ENCODE results near the gene RASGRF1.

Gene RASGRF1

DNA sequence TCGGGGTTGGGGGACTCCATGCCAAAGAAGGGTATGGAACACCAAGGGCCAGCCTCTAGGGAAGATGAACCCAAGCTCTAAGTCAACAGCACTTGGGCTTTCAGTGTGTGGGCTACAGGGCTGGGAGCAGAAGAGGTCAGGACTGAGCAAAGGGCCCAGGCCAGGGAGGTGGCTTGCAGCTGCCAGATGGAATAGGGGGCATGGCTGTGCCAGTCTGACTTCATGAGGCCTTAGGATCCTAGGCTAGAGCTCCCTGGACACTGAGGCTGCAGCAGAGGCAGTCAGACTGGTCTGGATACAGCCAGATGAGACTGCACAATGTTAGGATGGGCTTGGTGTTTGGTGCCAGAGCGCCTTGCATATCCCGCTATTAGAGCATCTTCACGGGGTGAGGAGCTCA is 3.8 kb downstream of the RASGRF1 start:
- H2AK5ac ChIP-seq (ENCODE audit: low read length, severe bottlenecking), result no peak overlapping the region
- H2BK12ac ChIP-seq (ENCODE audit: low read length in 2 of 2), result no peak overlapping the region
- no peak overlapping the region for H3K4me2 ChIP-seq (ENCODE audit: low read length, poor library complexity, severe bottlenecking)
- no peak overlapping the region for H2BK120ac ChIP-seq (ENCODE audit: low read depth, low read length)
- no peaks in the 10 kb centered on the region for H3K9me3 ChIP-seq (ENCODE audit: control insufficient read depth, low read length)
- H3K9ac ChIP-seq (ENCODE audit: low read length), result no peak overlapping the region
- H3K79me1 ChIP-seq (replicated peaks; ENCODE audit: low read length, poor library complexity, severe bottlenecking), result no peaks in the 10 kb centered on the region
- H2BK15ac ChIP-seq (ENCODE audit: low read depth, poor library complexity, severe bottlenecking), result no peak overlapping the region
- H3K27ac ChIP-seq (ENCODE audit: low read length, poor library complexity, severe bottlenecking), result no peak overlapping the region
- no peak overlapping the region for H2AFZ ChIP-seq (ENCODE audit: low read depth, low read length)
- H3K14ac ChIP-seq (ENCODE audit: low read length in 2 of 2), result no peak overlapping the region
- peaks cover 22% of the 10 kb centered on the region for H3K4me1 ChIP-seq (ENCODE audit: control insufficient read depth, insufficient read depth, low read depth, low read length)
- H2BK5ac ChIP-seq (ENCODE audit: low read depth, low read length, poor library complexity, severe bottlenecking), result no peak overlapping the region
- no peak overlapping the region for H3K4ac ChIP-seq (ENCODE audit: low read depth in 1 of 2, low read length in 2 of 2)
- peaks cover 99 to 100% of the 10 kb centered on the region in 2 experiments for H3K27me3 ChIP-seq (ENCODE audit: control insufficient read depth in 1 of 2, insufficient read depth in 1 of 2, low read length in 2 of 2)
- no peak overlapping the region for H3K4me3 ChIP-seq (ENCODE audit: insufficient read depth in 1 of 2, low read depth in 1 of 2, low read length in 2 of 2)
- no peak for DNase-seq
- H4K8ac ChIP-seq (ENCODE audit: low read length), result no peak overlapping the region
- WGBS, result 84% methylated on average over 4 of the region's 4 CpGs
- no peak overlapping the region for H3K18ac ChIP-seq (ENCODE audit: low read depth in 1 of 2, low read length in 2 of 2)
- H4K91ac ChIP-seq (ENCODE audit: low read length), result no peak overlapping the region
- H3K36me3 ChIP-seq (ENCODE audit: control insufficient read depth in 1 of 2, insufficient read depth in 2 of 2, low read depth in 1 of 2, low read length in 2 of 2), result no peaks in the 10 kb centered on the region
- no peak overlapping the region for H3K23ac ChIP-seq (ENCODE audit: low read length in 2 of 2)

DNA sequence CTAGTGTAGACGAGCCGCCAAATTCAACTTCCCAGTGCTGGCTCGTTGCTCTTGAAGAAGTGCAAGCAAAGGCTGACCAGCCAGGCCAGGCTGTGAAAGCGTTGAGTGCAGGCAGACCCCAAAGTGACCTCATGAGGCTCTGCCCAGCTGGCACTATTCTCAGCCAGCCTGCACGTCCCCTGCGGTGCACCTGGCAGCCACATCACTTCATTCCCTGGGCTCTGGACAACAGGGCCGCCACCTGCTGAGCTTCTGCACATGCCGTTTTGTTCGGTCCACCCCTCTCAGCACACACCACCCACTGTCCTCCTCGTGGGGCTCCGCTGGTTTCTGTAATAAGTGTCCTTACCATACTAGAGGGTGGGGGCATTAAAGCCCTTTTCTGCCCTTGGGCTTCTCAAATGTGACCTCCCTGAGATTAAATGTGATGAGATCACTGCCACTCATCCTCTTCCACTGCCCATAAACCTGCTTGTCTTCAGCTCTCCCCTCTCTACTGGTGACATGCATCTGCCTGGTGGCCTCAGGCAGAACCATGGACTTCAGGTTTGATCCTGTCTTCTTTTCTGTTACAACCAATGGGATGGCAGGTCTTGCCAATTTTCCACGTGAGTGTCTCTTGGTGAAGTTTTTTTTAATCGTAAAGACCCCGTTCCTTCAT is 6.1 kb downstream of the RASGRF1 start:
- no peak overlapping the region for H4K91ac ChIP-seq (ENCODE audit: low read length)
- H3K9ac ChIP-seq (ENCODE audit: low read length), result no peak overlapping the region
- no peak overlapping the region for H2AFZ ChIP-seq (ENCODE audit: low read depth, low read length)
- no peak overlapping the region for H2BK5ac ChIP-seq (ENCODE audit: low read depth, low read length, poor library complexity, severe bottlenecking)
- H3K4me1 ChIP-seq (ENCODE audit: control insufficient read depth, insufficient read depth, low read depth, low read length), result peaks cover 3% of the 10 kb centered on the region
- H3K18ac ChIP-seq (ENCODE audit: low read depth in 1 of 2, low read length in 2 of 2), result no peak overlapping the region
- H3K4me2 ChIP-seq (ENCODE audit: low read length, poor library complexity, severe bottlenecking), result no peak overlapping the region
- no peak overlapping the region for H4K8ac ChIP-seq (ENCODE audit: low read length)
- no peaks in the 10 kb centered on the region for H3K36me3 ChIP-seq (ENCODE audit: control insufficient read depth in 1 of 2, insufficient read depth in 2 of 2, low read depth in 1 of 2, low read length in 2 of 2)
- H3K79me1 ChIP-seq (replicated peaks; ENCODE audit: low read length, poor library complexity, severe bottlenecking), result no peaks in the 10 kb centered on the region
- H2AK5ac ChIP-seq (ENCODE audit: low read length, severe bottlenecking), result no peak overlapping the region
- no peak overlapping the region for H3K4me3 ChIP-seq (ENCODE audit: insufficient read depth in 1 of 2, low read depth in 1 of 2, low read length in 2 of 2)
- H3K23ac ChIP-seq (ENCODE audit: low read length in 2 of 2), result no peak overlapping the region
- H3K4ac ChIP-seq (ENCODE audit: low read depth in 1 of 2, low read length in 2 of 2), result no peak overlapping the region
- H3K14ac ChIP-seq (ENCODE audit: low read length in 2 of 2), result no peak overlapping the region
- DNase-seq, result no peak
- peaks cover 81 to 85% of the 10 kb centered on the region in 2 experiments for H3K27me3 ChIP-seq (ENCODE audit: control insufficient read depth in 1 of 2, insufficient read depth in 1 of 2, low read length in 2 of 2)
- H3K9me3 ChIP-seq (ENCODE audit: control insufficient read depth, low read length), result no peaks in the 10 kb centered on the region
- no peak overlapping the region for H3K27ac ChIP-seq (ENCODE audit: low read length, poor library complexity, severe bottlenecking)
- 70% methylated on average over 12 of the region's 14 CpGs for WGBS
- no peak overlapping the region for H2BK12ac ChIP-seq (ENCODE audit: low read length in 2 of 2)
- H2BK15ac ChIP-seq (ENCODE audit: low read depth, poor library complexity, severe bottlenecking), result no peak overlapping the region
- H2BK120ac ChIP-seq (ENCODE audit: low read depth, low read length), result no peak overlapping the region

DNA sequence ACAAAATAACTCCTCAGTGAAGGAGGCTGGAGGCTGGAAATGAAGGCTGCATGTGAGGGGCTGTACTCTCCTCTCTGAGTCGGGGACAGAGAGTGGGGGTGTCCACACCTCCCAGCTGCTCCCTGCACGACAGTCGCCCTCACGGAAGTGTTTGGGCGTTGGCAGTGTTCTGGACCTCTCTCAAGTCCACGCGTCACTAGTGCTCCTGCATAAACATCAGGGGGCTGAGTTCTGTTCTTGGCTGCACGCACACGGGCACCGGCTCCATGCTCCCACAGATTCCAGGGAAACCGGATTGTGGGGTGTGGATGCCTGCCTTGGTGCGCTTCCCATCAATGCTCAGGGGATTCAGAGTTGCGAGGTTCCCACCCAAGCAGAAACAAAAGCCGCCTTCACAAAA is 7.4 kb downstream of the RASGRF1 start:
- no peak for DNase-seq
- no peak overlapping the region for H3K18ac ChIP-seq (ENCODE audit: low read depth in 1 of 2, low read length in 2 of 2)
- H3K4ac ChIP-seq (ENCODE audit: low read depth in 1 of 2, low read length in 2 of 2), result no peak overlapping the region
- H3K79me1 ChIP-seq (replicated peaks; ENCODE audit: low read length, poor library complexity, severe bottlenecking), result no peaks in the 10 kb centered on the region
- H3K4me3 ChIP-seq (ENCODE audit: insufficient read depth in 1 of 2, low read depth in 1 of 2, low read length in 2 of 2), result no peak overlapping the region
- no peaks in the 10 kb centered on the region for H3K36me3 ChIP-seq (ENCODE audit: control insufficient read depth in 1 of 2, insufficient read depth in 2 of 2, low read depth in 1 of 2, low read length in 2 of 2)
- no peak overlapping the region for H3K14ac ChIP-seq (ENCODE audit: low read length in 2 of 2)
- no peak overlapping the region for H4K8ac ChIP-seq (ENCODE audit: low read length)
- no peak overlapping the region for H2BK12ac ChIP-seq (ENCODE audit: low read length in 2 of 2)
- 80% methylated on average over 13 of the region's 14 CpGs for WGBS
- peaks cover 68 to 73% of the 10 kb centered on the region in 2 experiments for H3K27me3 ChIP-seq (ENCODE audit: control insufficient read depth in 1 of 2, insufficient read depth in 1 of 2, low read length in 2 of 2)
- no peak overlapping the region for H3K23ac ChIP-seq (ENCODE audit: low read length in 2 of 2)
- no peak overlapping the region for H3K9ac ChIP-seq (ENCODE audit: low read length)
- no peak overlapping the region for H3K4me2 ChIP-seq (ENCODE audit: low read length, poor library complexity, severe bottlenecking)
- H3K27ac ChIP-seq (ENCODE audit: low read length, poor library complexity, severe bottlenecking), result no peak overlapping the region
- no peak overlapping the region for H2BK120ac ChIP-seq (ENCODE audit: low read depth, low read length)
- no peak overlapping the region for H4K91ac ChIP-seq (ENCODE audit: low read length)
- H2AFZ ChIP-seq (ENCODE audit: low read depth, low read length), result no peak overlapping the region
- H2BK5ac ChIP-seq (ENCODE audit: low read depth, low read length, poor library complexity, severe bottlenecking), result no peak overlapping the region
- no peak overlapping the region for H2AK5ac ChIP-seq (ENCODE audit: low read length, severe bottlenecking)
- H3K9me3 ChIP-seq (ENCODE audit: control insufficient read depth, low read length), result no peaks in the 10 kb centered on the region
- H2BK15ac ChIP-seq (ENCODE audit: low read depth, poor library complexity, severe bottlenecking), result no peak overlapping the region
- peaks cover 1% of the 10 kb centered on the region for H3K4me1 ChIP-seq (ENCODE audit: control insufficient read depth, insufficient read depth, low read depth, low read length)

DNA sequence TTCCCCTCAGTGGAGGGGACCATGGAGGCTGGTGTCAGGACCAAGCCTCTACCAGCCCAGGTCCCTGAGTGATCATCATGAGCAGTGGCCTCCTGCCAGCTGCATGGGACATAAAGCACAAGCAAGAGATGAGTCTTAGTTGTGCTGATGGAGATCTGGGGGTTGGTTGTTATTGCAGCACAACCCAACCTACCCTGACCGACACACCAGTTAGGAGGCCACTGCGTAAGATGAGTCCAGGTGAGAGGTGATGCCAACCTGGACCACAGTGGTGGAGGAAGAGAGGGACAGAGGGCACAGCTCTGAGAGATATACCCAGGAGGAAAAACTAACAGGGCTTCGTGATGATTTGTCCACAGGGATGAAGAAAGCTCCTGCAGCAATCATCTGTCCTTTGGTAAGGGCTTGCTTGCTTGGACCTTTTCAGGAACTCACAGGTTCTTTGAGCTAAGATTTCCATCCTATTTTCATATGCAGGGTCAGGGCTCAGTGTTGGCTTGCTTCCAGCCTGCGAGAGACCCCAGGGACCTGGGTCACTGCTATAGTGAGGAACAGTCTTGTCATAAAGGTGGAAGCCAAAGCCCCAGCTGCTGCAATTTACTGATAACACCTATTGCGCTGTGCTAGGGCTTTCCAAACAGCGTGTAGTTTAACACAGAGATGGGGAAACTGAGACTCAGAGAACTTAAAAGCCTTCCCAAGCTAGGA is 8.1 kb downstream of the RASGRF1 start:
- no peak overlapping the region for H2BK15ac ChIP-seq (ENCODE audit: low read depth, poor library complexity, severe bottlenecking)
- H2BK5ac ChIP-seq (ENCODE audit: low read depth, low read length, poor library complexity, severe bottlenecking), result no peak overlapping the region
- H3K36me3 ChIP-seq (ENCODE audit: control insufficient read depth in 1 of 2, insufficient read depth in 2 of 2, low read depth in 1 of 2, low read length in 2 of 2), result no peaks in the 10 kb centered on the region
- peaks cover 62 to 66% of the 10 kb centered on the region in 2 experiments for H3K27me3 ChIP-seq (ENCODE audit: control insufficient read depth in 1 of 2, insufficient read depth in 1 of 2, low read length in 2 of 2)
- H3K4me2 ChIP-seq (ENCODE audit: low read length, poor library complexity, severe bottlenecking), result no peak overlapping the region
- no peak overlapping the region for H4K8ac ChIP-seq (ENCODE audit: low read length)
- no peak overlapping the region for H3K4ac ChIP-seq (ENCODE audit: low read depth in 1 of 2, low read length in 2 of 2)
- no peak overlapping the region for H3K14ac ChIP-seq (ENCODE audit: low read length in 2 of 2)
- no peak overlapping the region for H2AK5ac ChIP-seq (ENCODE audit: low read length, severe bottlenecking)
- H2BK12ac ChIP-seq (ENCODE audit: low read length in 2 of 2), result no peak overlapping the region
- H3K79me1 ChIP-seq (replicated peaks; ENCODE audit: low read length, poor library complexity, severe bottlenecking), result no peaks in the 10 kb centered on the region
- H2AFZ ChIP-seq (ENCODE audit: low read depth, low read length), result no peak overlapping the region
- H4K91ac ChIP-seq (ENCODE audit: low read length), result no peak overlapping the region
- no peak for DNase-seq
- WGBS, result 82% methylated on average over 6 of the region's 6 CpGs
- H3K9me3 ChIP-seq (ENCODE audit: control insufficient read depth, low read length), result no peaks in the 10 kb centered on the region
- H3K27ac ChIP-seq (ENCODE audit: low read length, poor library complexity, severe bottlenecking), result no peak overlapping the region
- peaks cover 1% of the 10 kb centered on the region for H3K4me1 ChIP-seq (ENCODE audit: control insufficient read depth, insufficient read depth, low read depth, low read length)
- no peak overlapping the region for H3K18ac ChIP-seq (ENCODE audit: low read depth in 1 of 2, low read length in 2 of 2)
- H3K9ac ChIP-seq (ENCODE audit: low read length), result no peak overlapping the region
- no peak overlapping the region for H2BK120ac ChIP-seq (ENCODE audit: low read depth, low read length)
- H3K4me3 ChIP-seq (ENCODE audit: insufficient read depth in 1 of 2, low read depth in 1 of 2, low read length in 2 of 2), result no peak overlapping the region
- H3K23ac ChIP-seq (ENCODE audit: low read length in 2 of 2), result no peak overlapping the region
